GM23338 (cell line): Measurements from ENCODE around the gene THEM5. TPM values are rescaled to one million over a fixed set of nuclear protein-coding genes. Genes with fewer than 3 reads are reported as not detected.

Experiments
- ATAC-seq: fragments of 200-7000 bp; cut with Tn5 transposase; 3 replicates; pipeline ENCODE4 v1.9.1; 2020
- DNase-seq: peaks from one replicate; pipeline ENCODE4 v3.0.0-alpha.2; 2015; ENCODE audit warnings: low spot score
- H2AFZ ChIP-seq: fragments of 200-600 bp; sonication (generic); 2 replicates; pipeline ENCODE4 v1.8.0; 2016; ENCODE audit warnings: antibody characterized with exemption, mild to moderate bottlenecking, moderate library complexity
- H3F3A ChIP-seq: fragments of 200-600 bp; sonication (generic); replicated peaks from 2 replicates; pipeline ENCODE4 v1.8.0; 2017; ENCODE audit warnings: antibody characterized with exemption, mixed run types, low read depth
- H3K27ac ChIP-seq: fragments of 200-600 bp; sonication (generic); 2 replicates; pipeline ENCODE4 v1.6.1; 2016; ENCODE audit warnings: low read depth
- H3K27me3 ChIP-seq: fragments of 200-600 bp; sonication (generic); 2 replicates; pipeline ENCODE4 v1.8.0; 2016; ENCODE audit warnings: mild to moderate bottlenecking, mixed run types, moderate library complexity; ENCODE audit not compliant: insufficient read depth
- H3K36me3 ChIP-seq: fragments of 200-600 bp; sonication (generic); 2 replicates; pipeline ENCODE4 v1.8.0; 2016; ENCODE audit warnings: mild to moderate bottlenecking; ENCODE audit not compliant: insufficient read depth
- H3K4me1 ChIP-seq: fragments of 200-600 bp; sonication (generic); 2 replicates; pipeline ENCODE4 v1.8.0; 2016; ENCODE audit warnings: mild to moderate bottlenecking, moderate library complexity; ENCODE audit not compliant: insufficient read depth
- H3K4me2 ChIP-seq: fragments of 200-600 bp; sonication (generic); 2 replicates; pipeline ENCODE4 v1.7.1; 2017; ENCODE audit warnings: mixed run types
- H3K4me3 ChIP-seq: fragments of 200-600 bp; sonication (generic); 2 replicates; pipeline ENCODE4 v1.6.1; 2016; ENCODE audit warnings: mixed run types
- H3K79me2 ChIP-seq: fragments of 200-600 bp; sonication (generic); replicated peaks from 2 replicates; pipeline ENCODE4 v1.8.0; 2017; ENCODE audit warnings: mild to moderate bottlenecking; ENCODE audit not compliant: insufficient read depth
- H3K9me2 ChIP-seq: fragments of 200-600 bp; sonication (generic); 2 replicates; pipeline ENCODE4 v1.8.0; 2017; ENCODE audit not compliant: insufficient read depth
- H4K20me1 ChIP-seq: fragments of 200-600 bp; sonication (generic); replicated peaks from 2 replicates; pipeline ENCODE4 v1.8.0; 2017; ENCODE audit warnings: mild to moderate bottlenecking; ENCODE audit not compliant: insufficient read depth
- H3K27ac Mint-ChIP-seq: 2 replicates; pipeline ENCODE4 v1.8.0; 2020; ENCODE audit warnings: inconsistent platforms, mild to moderate bottlenecking, moderate library complexity, mixed read lengths
- H3K27me3 Mint-ChIP-seq: 3 replicates; pipeline ENCODE4 v1.8.0; 2022; ENCODE audit warnings: low read depth, mild to moderate bottlenecking, moderate library complexity, mixed read lengths, inconsistent platforms; ENCODE audit not compliant: insufficient read depth, poor library complexity
- H3K36me3 Mint-ChIP-seq: 3 replicates; pipeline ENCODE4 v1.8.0; 2021; ENCODE audit warnings: low read depth, mild to moderate bottlenecking, inconsistent platforms, moderate library complexity, mixed read lengths
- H3K4me1 Mint-ChIP-seq: 3 replicates; pipeline ENCODE4 v1.8.0; 2020; ENCODE audit warnings: mild to moderate bottlenecking, inconsistent platforms, mixed read lengths
- H3K4me3 Mint-ChIP-seq: 3 replicates; pipeline ENCODE4 v1.8.0; 2021; ENCODE audit warnings: moderate library complexity, mild to moderate bottlenecking, inconsistent platforms, mixed read lengths
- H3K9me3 Mint-ChIP-seq: 3 replicates; pipeline ENCODE4 v1.8.0; 2020; ENCODE audit warnings: moderate library complexity, mild to moderate bottlenecking, inconsistent platforms, mixed read lengths
- EZH2 ChIP-seq: fragments of 200-600 bp; sonication (generic); IDR thresholded peaks from one replicate; pipeline ENCODE4 v1.8.0; 2017; ENCODE audit warnings: antibody characterized with exemption, mild to moderate bottlenecking, low read depth; ENCODE audit not compliant: unreplicated experiment
- EZH2phosphoT487 ChIP-seq: fragments of 200-600 bp; sonication (generic); IDR thresholded peaks from one replicate; pipeline ENCODE4 v1.8.1; 2018; ENCODE audit warnings: antibody characterized with exemption; ENCODE audit not compliant: unreplicated experiment
- JUNB ChIP-seq: IDR thresholded peaks from one replicate; pipeline ENCODE4 v1.6.1; 2016; ENCODE audit warnings: antibody characterized with exemption; ENCODE audit not compliant: unreplicated experiment
- NANOG ChIP-seq: IDR thresholded peaks from 2 replicates; pipeline ENCODE4 v1.6.1; 2016; ENCODE audit warnings: antibody characterized with exemption, borderline replicate concordance
- POLR2AphosphoS5 ChIP-seq: IDR thresholded peaks from 2 replicates; pipeline ENCODE4 v1.6.1; 2016; ENCODE audit warnings: antibody characterized with exemption, low read depth
- REST ChIP-seq: IDR thresholded peaks from one replicate; pipeline ENCODE4 v1.6.1; 2018; ENCODE audit warnings: antibody characterized with exemption; ENCODE audit not compliant: unreplicated experiment
- STAT1 ChIP-seq: IDR thresholded peaks from one replicate; pipeline ENCODE4 v1.6.1; 2016; ENCODE audit warnings: antibody characterized with exemption; ENCODE audit not compliant: unreplicated experiment
- ZNF114 ChIP-seq: fragments of 250-450 bp; sonication (Bioruptor Pico); IDR thresholded peaks from 2 replicates; pipeline ENCODE4 v1.5.0; 2020; ENCODE audit warnings: mild to moderate bottlenecking, moderate library complexity
- ZNF462 ChIP-seq: fragments of 250-450 bp; sonication (Bioruptor Pico); IDR thresholded peaks from 2 replicates; pipeline ENCODE4 v1.5.0; 2020; ENCODE audit warnings: mild to moderate bottlenecking, moderate library complexity
- polyA plus RNA-seq: library from polyadenylated mRNA; unstranded; fragments of >200 nt; fragmentation: Nextera tagmentation; extraction: Ambion mirVana; gene quantifications from 2 replicates; pipeline ENCODE4 v1.2.1, GENCODE V29; 2016
- total RNA-seq: library from RNA; depleted of rRNA; stranded (reverse); fragments of >200 nt; shearing (Covaris generic); gene quantifications from 2 replicates; pipeline ENCODE4 v1.2.3, GENCODE V29; 2014
- TF ChIP-seq, protein P1 (sequence below), 2 experiments: fragments of 200-600 bp in 1 of 2; sonication (generic) in 1 of 2; conservative IDR thresholded peaks; 2 replicates each; pipeline versions ENCODE4 v1.5.1 to v1.6.1; 2016 to 2017; ENCODE audit warnings: antibody characterized with exemption in 2 of 2, low read depth in 2 of 2, mild to moderate bottlenecking in 2 of 2, moderate library complexity in 1 of 2

The THEM5 gene
- total and polyA plus RNA-seq, 2 experiments from 2014 or later, result not detected

DNA sequence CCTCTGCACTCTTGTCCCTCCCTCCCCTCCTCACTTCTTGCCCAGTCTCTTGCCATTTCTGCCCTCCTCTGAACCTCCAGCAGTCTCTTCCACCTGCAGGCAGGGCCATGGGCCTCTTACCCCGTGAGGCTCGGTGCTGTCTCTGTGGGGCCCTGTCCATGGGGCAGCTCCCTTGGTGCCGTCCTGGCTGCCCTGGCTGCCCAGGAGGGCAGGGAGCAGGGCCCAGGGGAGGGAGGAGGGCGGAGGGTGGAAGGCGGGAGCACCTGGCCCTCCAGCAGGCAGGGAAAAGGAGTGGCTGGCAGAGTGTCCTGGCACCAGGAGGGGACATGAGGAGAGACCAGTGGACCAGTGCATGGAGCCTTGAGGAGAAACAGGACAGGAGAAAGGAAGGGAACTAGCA is 21.9 kb downstream of the THEM5 start, which contains the start of gene RORC:
Gene RORC, minus strand, starts transcription at position 198 of the 400 bp plus-strand sequence. Its CDS starts 38 bp downstream, at position 160.
- peaks cover 2% of the 10 kb centered on the region; the same call in 1 of the 3 replicates for H3K9me3 Mint-ChIP-seq
- H3K27me3 ChIP-seq, result no peaks in the 10 kb centered on the region
- no peak within 1 kb of the TSS for H3K4me3 Mint-ChIP-seq
- peaks cover 42% of the 10 kb centered on the region for H3K4me1 Mint-ChIP-seq
- no peak within 1 kb of the TSS for H3K4me3 ChIP-seq
- H3K27ac ChIP-seq, result no peak within 1 kb of the TSS
- TF ChIP-seq EZH2phosphoT487 (no peak), POLR2AphosphoS5 (no peak), ZNF114 (CRISPR knock-in tag) (no peak), EZH2 (no peak)
- TF ChIP-seq, protein P1, sequence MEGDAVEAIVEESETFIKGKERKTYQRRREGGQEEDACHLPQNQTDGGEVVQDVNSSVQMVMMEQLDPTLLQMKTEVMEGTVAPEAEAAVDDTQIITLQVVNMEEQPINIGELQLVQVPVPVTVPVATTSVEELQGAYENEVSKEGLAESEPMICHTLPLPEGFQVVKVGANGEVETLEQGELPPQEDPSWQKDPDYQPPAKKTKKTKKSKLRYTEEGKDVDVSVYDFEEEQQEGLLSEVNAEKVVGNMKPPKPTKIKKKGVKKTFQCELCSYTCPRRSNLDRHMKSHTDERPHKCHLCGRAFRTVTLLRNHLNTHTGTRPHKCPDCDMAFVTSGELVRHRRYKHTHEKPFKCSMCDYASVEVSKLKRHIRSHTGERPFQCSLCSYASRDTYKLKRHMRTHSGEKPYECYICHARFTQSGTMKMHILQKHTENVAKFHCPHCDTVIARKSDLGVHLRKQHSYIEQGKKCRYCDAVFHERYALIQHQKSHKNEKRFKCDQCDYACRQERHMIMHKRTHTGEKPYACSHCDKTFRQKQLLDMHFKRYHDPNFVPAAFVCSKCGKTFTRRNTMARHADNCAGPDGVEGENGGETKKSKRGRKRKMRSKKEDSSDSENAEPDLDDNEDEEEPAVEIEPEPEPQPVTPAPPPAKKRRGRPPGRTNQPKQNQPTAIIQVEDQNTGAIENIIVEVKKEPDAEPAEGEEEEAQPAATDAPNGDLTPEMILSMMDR (conservative IDR thresholded peaks at IDR 0.05; ENCODE audit: low read depth in 2 of 2), result no peak
- H3K36me3 ChIP-seq, result no peaks in the 10 kb centered on the region
- no peak within 1 kb of the TSS for H3K27ac Mint-ChIP-seq
- no peaks in the 10 kb centered on the region for H3K79me2 ChIP-seq
- H4K20me1 ChIP-seq, result no peaks in the 10 kb centered on the region
- no peak within 1 kb of the TSS for H2AFZ ChIP-seq
- H3K27me3 Mint-ChIP-seq, result peaks cover 17% of the 10 kb centered on the region
- H3F3A ChIP-seq, result no peaks in the 10 kb centered on the region; the same call in 1 of the 2 replicates
- H3K9me2 ChIP-seq, result no peaks in the 10 kb centered on the region
- no peak within 1 kb of the TSS for H3K4me2 ChIP-seq
- no peak for DNase-seq
- peaks cover 30% of the 10 kb centered on the region for H3K4me1 ChIP-seq
- no peak for ATAC-seq
- H3K36me3 Mint-ChIP-seq, result no peaks in the 10 kb centered on the region; the same call in 2 of the 3 replicates

GRCh38 chr1:151831256-151831591 is 22.3 kb downstream of the THEM5 start:
- H3K79me2 ChIP-seq, result no peaks in the 10 kb centered on the region
- peaks cover 15% of the 10 kb centered on the region for H3K27me3 Mint-ChIP-seq
- H3K9me2 ChIP-seq, result no peaks in the 10 kb centered on the region
- no peak overlapping the region for H3K27ac ChIP-seq
- TF ChIP-seq JUNB (no peak), ZNF462 (no peak), STAT1 (no peak), POLR2AphosphoS5 (no peak), EZH2phosphoT487 (no peak), ZNF114 (CRISPR knock-in tag) (no peak), NANOG (no peak), REST (no peak)
- no peaks in the 10 kb centered on the region for H3K36me3 ChIP-seq
- H4K20me1 ChIP-seq, result no peaks in the 10 kb centered on the region
- ATAC-seq (no peak), DNase-seq (no peak)
- H3K27ac Mint-ChIP-seq, result no peak overlapping the region
- H3K4me1 ChIP-seq, result peaks cover 34% of the 10 kb centered on the region
- peaks cover 41% of the 10 kb centered on the region for H3K4me1 Mint-ChIP-seq
- no peak overlapping the region for H3K4me3 ChIP-seq
- no peak overlapping the region for H2AFZ ChIP-seq
- H3K27me3 ChIP-seq, result no peaks in the 10 kb centered on the region
- no peaks in the 10 kb centered on the region; the same call in 1 of the 2 replicates for H3F3A ChIP-seq
- H3K36me3 Mint-ChIP-seq, result no peaks in the 10 kb centered on the region; the same call in 2 of the 3 replicates
- no peak overlapping the region for H3K4me2 ChIP-seq
- H3K4me3 Mint-ChIP-seq, result no peak overlapping the region
- no peaks in the 10 kb centered on the region; the same call in 2 of the 3 replicates for H3K9me3 Mint-ChIP-seq
